HG03520 (cell line): ENCODE measurements around the gene XKR8.

Experiments
- ATAC-seq: cut with Tn5 transposase; IDR thresholded peaks from one replicate; pipeline ENCODE4 v1.9.1; 2021; ENCODE audit warnings: mild to moderate bottlenecking, moderate library complexity; ENCODE audit not compliant: unreplicated experiment

The XKR8 gene

GRCh38 chr1:27955076-27955475 lies 4.7 kb upstream of the XKR8 start:
- ATAC-seq: no peak

GRCh38 chr1:27956761-27957160 lies 3.0 kb upstream of the XKR8 start:
- no peak for ATAC-seq

GRCh38 chr1:27957655-27958054 lies 2.1 kb upstream of the XKR8 start:
- no peak for ATAC-seq

GRCh38 chr1:27958513-27958912 lies 1.3 kb upstream of the XKR8 start:
- no peak for ATAC-seq

GRCh38 chr1:27960762-27961645 lies 1.2 kb downstream of the XKR8 start:
- ATAC-seq: no peak

- ATAC-seq: no peak
Observed at GRCh38 chr1:27961646-27962221, 2.0 kb downstream of the XKR8 start.

- no peak for ATAC-seq
Observed at GRCh38 chr1:27963393-27963792, 3.6 kb downstream of the XKR8 start.

- no peak for ATAC-seq
Observed at GRCh38 chr1:27966402-27967105, 6.8 kb downstream of the XKR8 start.

GRCh38 chr1:27967106-27967883 lies 7.5 kb downstream of the XKR8 start:
- no peak for ATAC-seq

GRCh38 chr1:27967884-27968466 lies 8.2 kb downstream of the XKR8 start:
- no peak for ATAC-seq

- ATAC-seq: no peak
Observed at GRCh38 chr1:27968692-27969091, 8.9 kb downstream of the XKR8 start.

- no peak for ATAC-seq
Observed at GRCh38 chr1:27970401-27970800, 10.6 kb downstream of the XKR8 start.

GRCh38 chr1:27971674-27972073 lies 11.9 kb downstream of the XKR8 start:
- ATAC-seq: no peak

- ATAC-seq: no peak
Observed at GRCh38 chr1:27972141-27972540, 12.4 kb downstream of the XKR8 start.

- no peak for ATAC-seq
Observed at GRCh38 chr1:27973771-27974416, 14.1 kb downstream of the XKR8 start.

- ATAC-seq: no peak
Observed at GRCh38 chr1:27974417-27974781, 14.6 kb downstream of the XKR8 start.

GRCh38 chr1:27979151-27979858 lies 19.5 kb downstream of the XKR8 start:
- no peak for ATAC-seq

GRCh38 chr1:27979859-27980201 lies 20.1 kb downstream of the XKR8 start:
- no peak for ATAC-seq

- ATAC-seq: no peak
Observed at GRCh38 chr1:27980216-27980845, 20.6 kb downstream of the XKR8 start.
